DMS153 (cell line): ENCODE measurements around the gene ITM2C.

ENCODE experiments used
- DNase-seq: peaks from one replicate; lab custom pipeline; 2025; lab: John Stamatoyannopoulos, UW

Gene ITM2C

GRCh38 chr2:230872968-230873660, 8.4 kb downstream of the ITM2C start:
- no peak for DNase-seq

- DNase-seq = no peak
Observed at GRCh38 chr2:230873661-230874401, 9.1 kb downstream of the ITM2C start.

- DNase-seq = no peak
Observed at GRCh38 chr2:230874456-230874855, 9.7 kb downstream of the ITM2C start.

GRCh38 chr2:230874876-230875275, 10.1 kb downstream of the ITM2C start:
- no peak for DNase-seq

- no peak for DNase-seq
Observed at GRCh38 chr2:230875347-230876315, 10.9 kb downstream of the ITM2C start.

GRCh38 chr2:230877116-230877758, 12.5 kb downstream of the ITM2C start:
- DNase-seq = no peak

- no peak for DNase-seq
Observed at GRCh38 chr2:230877759-230878598, 13.2 kb downstream of the ITM2C start.

GRCh38 chr2:230878599-230879188, 14.0 kb downstream of the ITM2C start:
- DNase-seq = no peak

GRCh38 chr2:230879271-230879882, 14.6 kb downstream of the ITM2C start:
- peak; percentile 59 for DNase-seq

- DNase-seq = no peak
Observed at GRCh38 chr2:230879891-230880290, 15.1 kb downstream of the ITM2C start.

- no peak for DNase-seq
Observed at GRCh38 chr2:230881840-230882239, 17.1 kb downstream of the ITM2C start.

- DNase-seq = no peak
Observed at GRCh38 chr2:230885463-230886130, 20.9 kb downstream of the ITM2C start.

- no peak for DNase-seq
Observed at GRCh38 chr2:230886206-230886605, 21.5 kb downstream of the ITM2C start.

- no peak for DNase-seq
Observed at GRCh38 chr2:230886671-230887071, 21.9 kb downstream of the ITM2C start.

GRCh38 chr2:230887342-230887741, 22.6 kb downstream of the ITM2C start:
- DNase-seq = no peak

GRCh38 chr2:230888824-230889400, 24.2 kb downstream of the ITM2C start:
- no peak for DNase-seq

- no peak for DNase-seq
Observed at GRCh38 chr2:230889911-230890601, 25.3 kb downstream of the ITM2C start.

- DNase-seq = no peak
Observed at GRCh38 chr2:230890646-230891045, 25.9 kb downstream of the ITM2C start.

- no peak for DNase-seq
Observed at GRCh38 chr2:230891064-230891463, 26.3 kb downstream of the ITM2C start.
